ENCODE measurements around the gene ACP2.

- TF ChIP-seq HNF4A (conservative IDR thresholded peaks at IDR 0.05) (peak; percentile 57 to 66), RAD21 (IDR thresholded peaks at IDR 0.05) (peak in 1 of 2 donors; percentile 28), JUND (IDR thresholded peaks at IDR 0.05) (no peak), FOXA1 (IDR thresholded peaks at IDR 0.05) (peak; percentile 36)
- TF ChIP-seq, protein P1, sequence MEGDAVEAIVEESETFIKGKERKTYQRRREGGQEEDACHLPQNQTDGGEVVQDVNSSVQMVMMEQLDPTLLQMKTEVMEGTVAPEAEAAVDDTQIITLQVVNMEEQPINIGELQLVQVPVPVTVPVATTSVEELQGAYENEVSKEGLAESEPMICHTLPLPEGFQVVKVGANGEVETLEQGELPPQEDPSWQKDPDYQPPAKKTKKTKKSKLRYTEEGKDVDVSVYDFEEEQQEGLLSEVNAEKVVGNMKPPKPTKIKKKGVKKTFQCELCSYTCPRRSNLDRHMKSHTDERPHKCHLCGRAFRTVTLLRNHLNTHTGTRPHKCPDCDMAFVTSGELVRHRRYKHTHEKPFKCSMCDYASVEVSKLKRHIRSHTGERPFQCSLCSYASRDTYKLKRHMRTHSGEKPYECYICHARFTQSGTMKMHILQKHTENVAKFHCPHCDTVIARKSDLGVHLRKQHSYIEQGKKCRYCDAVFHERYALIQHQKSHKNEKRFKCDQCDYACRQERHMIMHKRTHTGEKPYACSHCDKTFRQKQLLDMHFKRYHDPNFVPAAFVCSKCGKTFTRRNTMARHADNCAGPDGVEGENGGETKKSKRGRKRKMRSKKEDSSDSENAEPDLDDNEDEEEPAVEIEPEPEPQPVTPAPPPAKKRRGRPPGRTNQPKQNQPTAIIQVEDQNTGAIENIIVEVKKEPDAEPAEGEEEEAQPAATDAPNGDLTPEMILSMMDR (IDR thresholded peaks at IDR 0.05; ENCODE audit: low read depth, low read length, missing input control), result peak; percentile 4
Observed at GRCh38 chr11:47248664-47249377, at the start of gene ACP2.
